ENCODE results near the gene CCL14. TPM values are rescaled to one million over a fixed set of nuclear protein-coding genes. Genes with fewer than 3 reads are reported as not detected.

CCL14 gene
- total and polyA plus RNA-seq, 2 of the 8 experiments (the other 6 are each of a cell fraction or from before 2014, with no cell fraction given), result not detected

DNA sequence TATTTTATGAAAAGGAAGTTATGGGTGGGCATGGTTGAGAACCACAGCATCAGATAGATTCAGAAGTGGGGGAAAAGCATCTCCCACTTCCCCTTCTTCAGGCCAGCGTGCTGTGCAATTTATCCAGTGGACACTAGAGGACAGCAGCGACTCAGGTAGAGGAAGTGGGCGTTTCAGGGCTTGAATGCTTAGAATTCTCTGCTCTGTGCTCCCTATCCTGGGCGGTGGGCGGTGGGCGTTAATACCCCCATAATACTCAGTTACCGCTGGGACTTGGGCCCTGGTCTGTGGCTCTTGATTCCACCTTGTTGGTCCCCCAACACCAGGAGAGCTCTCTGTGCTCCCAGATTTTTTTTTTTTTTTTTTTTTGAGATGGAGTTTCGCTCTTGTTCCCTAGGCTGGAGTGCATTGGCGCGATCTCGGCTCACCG, 39.4 kb downstream of the CCL14 start:
- Histone ChIP-seq H3K4me1 (replicated peaks in 1 of 4; ENCODE audit: control insufficient read depth in 3 of 4, insufficient read depth in 4 of 4, low read length in 3 of 4) (no peaks in the 10 kb centered on the region), H3K23me2 (ENCODE audit: low read depth, low read length) (no peaks in the 10 kb centered on the region), H3K9ac (replicated peaks in 1 of 4; ENCODE audit: extremely low read depth in 1 of 4, low read depth in 3 of 4, low read length in 3 of 4) (no peak overlapping the region), H3K4me3 (ENCODE audit: extremely low read depth in 1 of 4, insufficient read depth in 2 of 4, low read depth in 3 of 4, low read length in 4 of 4) (no peak overlapping the region), H3K18ac (ENCODE audit: extremely low read depth, low read length) (no peak overlapping the region), H3K27me3 (replicated peaks in 1 of 4; ENCODE audit: control insufficient read depth in 3 of 4, extremely low read depth in 1 of 4, insufficient read depth in 3 of 4, low read length in 3 of 4) (no peaks in the 10 kb centered on the region), H4K91ac (replicated peaks; ENCODE audit: insufficient read length, low read length) (no peak overlapping the region), H3K4ac (replicated peaks; ENCODE audit: insufficient read length, low read depth, low read length) (no peak overlapping the region), H2BK20ac (ENCODE audit: low read length) (no peak overlapping the region), H3K36me3 (ENCODE audit: control insufficient read depth in 2 of 4, insufficient read depth in 4 of 4, low read length in 3 of 4) (no peaks in the 10 kb centered on the region), H2BK120ac (replicated peaks; ENCODE audit: low read depth, low read length) (no peak overlapping the region), H4K5ac (ENCODE audit: insufficient read length, low read depth, low read length) (no peak overlapping the region), H4K20me1 (replicated peaks in 1 of 2; ENCODE audit: control insufficient read depth in 1 of 2, insufficient read depth in 2 of 2, low read length in 2 of 2) (no peaks in the 10 kb centered on the region), H3K79me1 (ENCODE audit: low read depth, low read length) (no peaks in the 10 kb centered on the region), H3K79me2 (ENCODE audit: control insufficient read depth in 1 of 2, insufficient read depth in 2 of 2, low read length in 2 of 2) (no peaks in the 10 kb centered on the region), H2AFZ (ENCODE audit: low read length) (no peak overlapping the region), H2AK5ac (ENCODE audit: low read depth, low read length) (no peak overlapping the region), H2BK15ac (ENCODE audit: low read length) (no peak overlapping the region), H3K56ac (replicated peaks; ENCODE audit: insufficient read length, low read depth, low read length) (no peak overlapping the region), H3K4me2 (ENCODE audit: insufficient read depth in 1 of 2, low read depth in 2 of 2, low read length in 2 of 2) (no peak overlapping the region), H2BK12ac (ENCODE audit: low read depth, low read length) (no peak overlapping the region), H2BK5ac (ENCODE audit: low read depth, low read length) (no peak overlapping the region), H3K27ac (ENCODE audit: low read depth, low read length) (no peak overlapping the region), H3K9me3 (ENCODE audit: insufficient read depth in 2 of 2, low read depth in 1 of 2, low read length in 1 of 2) (no peaks in the 10 kb centered on the region), H3K23ac (ENCODE audit: insufficient read length) (no peak overlapping the region), H4K8ac (ENCODE audit: extremely low read depth, insufficient read depth, low read length) (no peak overlapping the region), H3K14ac (ENCODE audit: insufficient read length) (no peak overlapping the region)
- no peak for FAIRE-seq
- POLR2A ChIA-PET (ENCODE audit: partially characterized antibody), result no interaction called here
- CTCF ChIA-PET (ENCODE audit: partially characterized antibody), result interaction anchor here (0.6 to 1.6 kb wide), 7 partner anchors 8 to 57 kb away, joined by 3 to 9 read pairs (median 4); no protein-coding TSS in a partner anchor
- peak; percentile 86 for TF ChIP-seq RAD21 (IDR thresholded peaks at IDR 0.05 in 1 of 2, conservative IDR thresholded peaks at IDR 0.05 in 1 of 2; ENCODE audit: low read depth in 2 of 2, low read length in 2 of 2)
- TF ChIP-seq, protein P1, sequence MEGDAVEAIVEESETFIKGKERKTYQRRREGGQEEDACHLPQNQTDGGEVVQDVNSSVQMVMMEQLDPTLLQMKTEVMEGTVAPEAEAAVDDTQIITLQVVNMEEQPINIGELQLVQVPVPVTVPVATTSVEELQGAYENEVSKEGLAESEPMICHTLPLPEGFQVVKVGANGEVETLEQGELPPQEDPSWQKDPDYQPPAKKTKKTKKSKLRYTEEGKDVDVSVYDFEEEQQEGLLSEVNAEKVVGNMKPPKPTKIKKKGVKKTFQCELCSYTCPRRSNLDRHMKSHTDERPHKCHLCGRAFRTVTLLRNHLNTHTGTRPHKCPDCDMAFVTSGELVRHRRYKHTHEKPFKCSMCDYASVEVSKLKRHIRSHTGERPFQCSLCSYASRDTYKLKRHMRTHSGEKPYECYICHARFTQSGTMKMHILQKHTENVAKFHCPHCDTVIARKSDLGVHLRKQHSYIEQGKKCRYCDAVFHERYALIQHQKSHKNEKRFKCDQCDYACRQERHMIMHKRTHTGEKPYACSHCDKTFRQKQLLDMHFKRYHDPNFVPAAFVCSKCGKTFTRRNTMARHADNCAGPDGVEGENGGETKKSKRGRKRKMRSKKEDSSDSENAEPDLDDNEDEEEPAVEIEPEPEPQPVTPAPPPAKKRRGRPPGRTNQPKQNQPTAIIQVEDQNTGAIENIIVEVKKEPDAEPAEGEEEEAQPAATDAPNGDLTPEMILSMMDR (IDR thresholded peaks at IDR 0.05; ENCODE audit: control extremely low read depth in 1 of 3, insufficient read depth in 1 of 3, low read depth in 1 of 3, low read length in 3 of 3), result peak; percentile 77 to 87 (median 79)
- TF ChIP-seq EGR1 (IDR thresholded peaks at IDR 0.05; ENCODE audit: borderline replicate concordance, low read depth, low read length), result 0 out of 2 replicates have a peak, but pooled peaks have one; percentile 8
- no peak for TF ChIP-seq SUZ12 (IDR thresholded peaks at IDR 0.05; ENCODE audit: low read length)
- 48% methylated on average over 11 of the region's 12 CpGs; no CpG with 5 or more reads in 1 of the 2 experiments for WGBS, 2 experiments (ENCODE audit: extremely low coverage in 1 of 2, insufficient coverage in 1 of 2, insufficient read length in 1 of 2, insufficient replicate concordance in 2 of 2, low coverage in 1 of 2, low lambda C conversion rate in 2 of 2, missing lambda C conversion rate in 1 of 2)
- peak in 1 of 2 experiments; percentile 72 for DNase-seq (ENCODE audit: low read depth in 1 of 2, low spot score in 2 of 2)
